GM18907 (cell line): Measurements from ENCODE around the gene GPR42.

ENCODE experiments used
- ATAC-seq: cut with Tn5 transposase; IDR thresholded peaks from one replicate; pipeline ENCODE4 v1.9.1; 2021; ENCODE audit warnings: mild to moderate bottlenecking, moderate library complexity; ENCODE audit not compliant: unreplicated experiment

GPR42 gene

GRCh38 chr19:35370722-35371121, at the start of gene GPR42:
TSS of gene GPR42 (plus strand) at chr19:35371068. CDS start at chr19:35371360, 292 bp downstream.
- no peak for ATAC-seq

- no peak for ATAC-seq
Measured at GRCh38 chr19:35321291-35321690, 49.6 kb upstream of the GPR42 start.

GRCh38 chr19:35322014-35322413, 48.9 kb upstream of the GPR42 start:
- ATAC-seq, result no peak

- ATAC-seq, result no peak
Measured at GRCh38 chr19:35327642-35328041, 43.2 kb upstream of the GPR42 start.

- ATAC-seq, result peak; percentile 30
Measured at GRCh38 chr19:35328851-35329285, 42.0 kb upstream of the GPR42 start, which contains the start of gene CD22. TSS of gene CD22 (plus strand) at chr19:35329187. CDS start at chr19:35332041, 2,854 bp downstream.

- ATAC-seq, result no peak
Measured at GRCh38 chr19:35329323-35329722, 41.5 kb upstream of the GPR42 start.

- peak; percentile 55 for ATAC-seq
Measured at GRCh38 chr19:35330475-35330874, 40.4 kb upstream of the GPR42 start.

GRCh38 chr19:35331551-35332214, 39.2 kb upstream of the GPR42 start:
- no peak for ATAC-seq

- ATAC-seq, result no peak
Measured at GRCh38 chr19:35332817-35333216, 38.1 kb upstream of the GPR42 start.

GRCh38 chr19:35334144-35334753, 36.6 kb upstream of the GPR42 start:
- ATAC-seq, result no peak

- no peak for ATAC-seq
Measured at GRCh38 chr19:35336166-35336955, 34.5 kb upstream of the GPR42 start.

GRCh38 chr19:35337097-35337983, 33.5 kb upstream of the GPR42 start:
- no peak for ATAC-seq

GRCh38 chr19:35337984-35338296, 32.9 kb upstream of the GPR42 start:
- no peak for ATAC-seq

GRCh38 chr19:35340431-35340830, 30.4 kb upstream of the GPR42 start:
- no peak for ATAC-seq

- no peak for ATAC-seq
Measured at GRCh38 chr19:35341006-35341405, 29.9 kb upstream of the GPR42 start.

GRCh38 chr19:35341565-35342225, 29.2 kb upstream of the GPR42 start:
- no peak for ATAC-seq

- ATAC-seq, result no peak
Measured at GRCh38 chr19:35342430-35342829, 28.4 kb upstream of the GPR42 start.

GRCh38 chr19:35344511-35345031, 26.3 kb upstream of the GPR42 start:
- no peak for ATAC-seq

GRCh38 chr19:35345671-35346111, 25.2 kb upstream of the GPR42 start:
- no peak for ATAC-seq
